Measurements from ENCODE around the gene ROBO1. TPM values are rescaled to one million over a fixed set of nuclear protein-coding genes. Genes with fewer than 3 reads are reported as not detected.
"Not testable (repeated sequence)": the region's sequence is repeated elsewhere in the genome, so short reads cannot be mapped to it uniquely, and the experiment has no call there.

ROBO1 gene
- total and polyA plus RNA-seq, 12 donors = 6.4 to 144 (median 43.9) TPM

DNA sequence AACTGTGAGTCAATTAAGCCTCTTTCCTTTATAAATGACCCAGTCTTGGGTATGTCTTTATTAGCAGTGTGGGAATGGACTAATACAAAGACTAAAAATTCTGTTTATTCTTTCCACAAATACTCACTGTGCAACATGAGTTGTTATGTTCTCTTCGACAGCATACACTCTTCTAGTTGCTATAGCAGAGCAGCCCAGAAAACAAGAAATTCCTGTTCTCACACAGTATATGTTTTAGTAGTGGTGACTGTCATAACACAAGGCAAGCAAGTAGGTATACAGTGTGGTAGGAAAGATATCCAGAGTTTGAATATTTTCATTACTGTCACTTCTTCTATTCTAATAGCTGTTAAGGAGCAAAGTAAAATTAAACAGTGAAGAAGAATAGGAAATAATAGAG lies 453.3 kb downstream of the ROBO1 start:
- Histone ChIP-seq H3K36me3 (replicated peaks in 1 of 2) (no peaks in the 10 kb centered on the region), H3K27me3 (no peaks in the 10 kb centered on the region), H3K9me3 (replicated peaks in 1 of 3) (no peaks in the 10 kb centered on the region), H3K27ac (no peak overlapping the region), H3K4me3 (no peak overlapping the region), H3K4me1 (replicated peaks in 1 of 2) (no peaks in the 10 kb centered on the region)
- TF ChIP-seq POLR2A (IDR thresholded peaks at IDR 0.05) (no peak), CTCF (IDR thresholded peaks at IDR 0.05) (no peak)
- intact Hi-C loops (cut with DNase I) = no loop called here
- DNase-seq = no peak
- 83 to 100% (median 89%) methylated on average over 1 of the region's 1 CpG for whole genome bisulfite sequencing, 4 donors

DNA sequence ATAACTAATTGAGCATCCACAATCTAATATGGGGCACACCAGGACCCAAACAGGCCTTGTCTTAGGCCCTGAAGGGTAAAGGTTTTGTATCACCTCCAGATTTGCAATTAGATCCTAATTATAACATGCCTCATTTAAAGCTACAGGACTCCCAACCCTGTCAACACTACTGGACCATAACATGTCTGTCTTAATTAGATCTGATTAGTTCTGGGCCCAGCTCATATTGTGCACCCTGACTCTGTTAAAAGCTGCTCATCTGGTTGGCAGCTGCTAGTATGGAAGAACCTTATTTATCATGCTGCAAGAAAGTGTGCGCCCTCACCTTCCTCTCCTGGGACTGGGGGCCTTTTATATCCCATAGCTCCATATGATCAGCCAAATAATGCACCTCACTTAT lies 457.8 kb downstream of the ROBO1 start:
- intact Hi-C loops (cut with DNase I) = no loop called here
- H3K4me3 ChIP-seq = no peak overlapping the region
- no peaks in the 10 kb centered on the region for H3K4me1 ChIP-seq (replicated peaks in 1 of 2)
- TF ChIP-seq POLR2A (IDR thresholded peaks at IDR 0.05) = no peak
- no peak for TF ChIP-seq CTCF (IDR thresholded peaks at IDR 0.05)
- H3K27me3 ChIP-seq = no peaks in the 10 kb centered on the region
- no peak for DNase-seq
- no peaks in the 10 kb centered on the region for H3K36me3 ChIP-seq (replicated peaks in 1 of 2)
- no peak overlapping the region for H3K27ac ChIP-seq
- no peaks in the 10 kb centered on the region for H3K9me3 ChIP-seq (replicated peaks in 1 of 3)
- WGBS, 4 donors = 86 to 93% (median 92%) methylated on average over 1 of the region's 1 CpG

DNA sequence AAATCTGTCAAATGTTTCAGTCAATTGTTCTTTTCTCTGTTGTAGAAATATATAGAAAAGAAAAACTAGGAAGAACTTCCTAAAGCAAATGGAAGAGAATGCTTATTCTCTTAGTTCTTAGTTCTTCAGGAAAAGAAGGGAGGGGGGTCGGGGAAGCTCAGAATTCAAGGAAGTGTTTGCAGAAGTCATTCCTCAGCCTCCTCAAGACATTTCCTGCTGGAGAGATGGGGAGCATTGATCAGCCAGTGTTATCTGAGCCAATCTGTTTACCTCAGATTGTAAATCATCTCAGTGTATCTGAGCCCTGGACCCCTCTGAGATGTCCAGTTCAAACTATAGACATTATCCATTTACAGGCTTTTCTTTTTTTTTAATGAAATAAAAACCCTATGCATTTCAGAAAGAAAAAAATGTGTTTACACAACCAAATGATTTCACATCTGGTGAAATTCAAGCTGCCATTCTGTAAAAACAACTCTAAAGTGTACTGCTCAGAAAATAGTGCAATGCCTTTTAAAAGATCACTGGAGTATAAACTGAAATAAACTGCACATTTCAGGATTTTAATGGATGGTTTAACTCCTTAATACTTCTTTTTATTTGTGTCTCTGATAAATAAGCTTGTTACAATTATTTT lies 460.7 kb downstream of the ROBO1 start:
- no peak for DNase-seq
- 14 to 18% (median 15%) methylated on average over 1 of the region's 1 CpG for WGBS, 4 donors
- Histone ChIP-seq H3K4me3 (no peak overlapping the region), H3K27ac (no peak overlapping the region), H3K36me3 (replicated peaks in 1 of 2) (no peaks in the 10 kb centered on the region), H3K4me1 (replicated peaks in 1 of 2) (no peaks in the 10 kb centered on the region), H3K9me3 (replicated peaks in 1 of 3) (no peaks in the 10 kb centered on the region), H3K27me3 (no peaks in the 10 kb centered on the region)
- TF ChIP-seq POLR2A (IDR thresholded peaks at IDR 0.05) (no peak), CTCF (IDR thresholded peaks at IDR 0.05) (no peak)
- intact Hi-C loops (cut with DNase I) = no loop called here

- intact Hi-C loops (cut with DNase I); DNase-seq; H3K36me3 ChIP-seq (replicated peaks in 1 of 2); H3K27ac ChIP-seq; H3K27me3 ChIP-seq; H3K9me3 ChIP-seq (replicated peaks in 1 of 3); H3K4me1 ChIP-seq (replicated peaks in 1 of 2); H3K4me3 ChIP-seq: not testable (repeated sequence)
- 94 to 96% (median 94%) methylated on average over 5 to 40 of the region's 40 CpGs for WGBS, 4 donors
These were observed 467.7 kb downstream of the ROBO1 start for GRCh38 chr3:79299949-79300635.
